ENCODE data around the gene ATP6V1G2.

DNA sequence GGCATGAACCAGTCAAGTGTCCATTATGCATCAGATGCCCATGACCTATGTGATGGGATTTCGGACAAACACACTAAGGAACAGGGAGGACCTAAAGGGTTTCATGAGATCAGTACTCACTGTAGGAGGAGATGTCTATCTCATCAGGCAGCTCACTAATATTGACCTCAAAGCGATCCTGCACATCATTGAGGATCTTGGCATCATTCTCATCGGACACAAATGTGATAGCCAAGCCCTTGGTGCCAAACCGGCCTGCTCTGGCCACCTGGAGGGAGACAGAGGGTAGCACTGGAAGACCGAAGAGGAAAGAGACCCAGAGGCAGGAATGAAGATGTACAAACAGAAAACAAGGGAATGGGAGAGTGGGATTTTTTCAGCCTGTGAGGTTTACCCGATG is 15.7 kb downstream of the ATP6V1G2 start:
- TF ChIP-seq, protein P1, sequence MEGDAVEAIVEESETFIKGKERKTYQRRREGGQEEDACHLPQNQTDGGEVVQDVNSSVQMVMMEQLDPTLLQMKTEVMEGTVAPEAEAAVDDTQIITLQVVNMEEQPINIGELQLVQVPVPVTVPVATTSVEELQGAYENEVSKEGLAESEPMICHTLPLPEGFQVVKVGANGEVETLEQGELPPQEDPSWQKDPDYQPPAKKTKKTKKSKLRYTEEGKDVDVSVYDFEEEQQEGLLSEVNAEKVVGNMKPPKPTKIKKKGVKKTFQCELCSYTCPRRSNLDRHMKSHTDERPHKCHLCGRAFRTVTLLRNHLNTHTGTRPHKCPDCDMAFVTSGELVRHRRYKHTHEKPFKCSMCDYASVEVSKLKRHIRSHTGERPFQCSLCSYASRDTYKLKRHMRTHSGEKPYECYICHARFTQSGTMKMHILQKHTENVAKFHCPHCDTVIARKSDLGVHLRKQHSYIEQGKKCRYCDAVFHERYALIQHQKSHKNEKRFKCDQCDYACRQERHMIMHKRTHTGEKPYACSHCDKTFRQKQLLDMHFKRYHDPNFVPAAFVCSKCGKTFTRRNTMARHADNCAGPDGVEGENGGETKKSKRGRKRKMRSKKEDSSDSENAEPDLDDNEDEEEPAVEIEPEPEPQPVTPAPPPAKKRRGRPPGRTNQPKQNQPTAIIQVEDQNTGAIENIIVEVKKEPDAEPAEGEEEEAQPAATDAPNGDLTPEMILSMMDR (IDR thresholded peaks at IDR 0.05): no peak
- no peak for TF ChIP-seq POLR2A (IDR thresholded peaks at IDR 0.05)
